PC-3 (cell line): Measurements from ENCODE around the gene UPK1A.

Source experiments
- EZH2 ChIP-seq: fragments of 300-600 bp; sonication (generic); IDR thresholded peaks from one replicate; pipeline ENCODE4 v1.6.1; 2017; ENCODE audit warnings: antibody characterized with exemption, mild to moderate bottlenecking, low read length; ENCODE audit not compliant: unreplicated experiment
- TF ChIP-seq, protein P1 (sequence below): fragments of 300-600 bp; sonication (generic); conservative IDR thresholded peaks from 2 replicates; pipeline ENCODE4 v1.5.1; 2017; ENCODE audit warnings: antibody characterized with exemption, low read depth, mild to moderate bottlenecking, low read length

- TF ChIP-seq, protein P1, sequence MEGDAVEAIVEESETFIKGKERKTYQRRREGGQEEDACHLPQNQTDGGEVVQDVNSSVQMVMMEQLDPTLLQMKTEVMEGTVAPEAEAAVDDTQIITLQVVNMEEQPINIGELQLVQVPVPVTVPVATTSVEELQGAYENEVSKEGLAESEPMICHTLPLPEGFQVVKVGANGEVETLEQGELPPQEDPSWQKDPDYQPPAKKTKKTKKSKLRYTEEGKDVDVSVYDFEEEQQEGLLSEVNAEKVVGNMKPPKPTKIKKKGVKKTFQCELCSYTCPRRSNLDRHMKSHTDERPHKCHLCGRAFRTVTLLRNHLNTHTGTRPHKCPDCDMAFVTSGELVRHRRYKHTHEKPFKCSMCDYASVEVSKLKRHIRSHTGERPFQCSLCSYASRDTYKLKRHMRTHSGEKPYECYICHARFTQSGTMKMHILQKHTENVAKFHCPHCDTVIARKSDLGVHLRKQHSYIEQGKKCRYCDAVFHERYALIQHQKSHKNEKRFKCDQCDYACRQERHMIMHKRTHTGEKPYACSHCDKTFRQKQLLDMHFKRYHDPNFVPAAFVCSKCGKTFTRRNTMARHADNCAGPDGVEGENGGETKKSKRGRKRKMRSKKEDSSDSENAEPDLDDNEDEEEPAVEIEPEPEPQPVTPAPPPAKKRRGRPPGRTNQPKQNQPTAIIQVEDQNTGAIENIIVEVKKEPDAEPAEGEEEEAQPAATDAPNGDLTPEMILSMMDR: no peak
- no peak for TF ChIP-seq EZH2
These were observed 54.3 kb downstream of the UPK1A start for GRCh38 chr19:35720648-35721047.
